Lung (tissue), 12 donors: ENCODE data around the gene KDM6A. TPM values are rescaled to one million over a fixed set of nuclear protein-coding genes. Genes with fewer than 3 reads are reported as not detected.
A peak's percentile ranks its signal among the peaks of the same experiment; 100 is the strongest.
"Not testable (repeated sequence)": the region's sequence is repeated elsewhere in the genome, so short reads cannot be mapped to it uniquely, and the experiment has no call there.

ENCODE experiments used
- ATAC-seq: fragments of 200-7000 bp; cut with Tn5 transposase; one replicate; pipeline ENCODE4 v1.9.1; 2020; ENCODE audit warnings: moderate number of reproducible peaks; ENCODE audit not compliant: insufficient read depth, low FRiP score
- DNase-seq, 3 donors: peaks; one replicate each; pipeline ENCODE4 v3.0.0-alpha.2; 2013 to 2017
- H3K27ac ChIP-seq, 2 donors: one replicate each; pipeline ENCODE4 v1.5.1; 2013; ENCODE audit warnings: mild to moderate bottlenecking in 2 of 2, moderate library complexity in 2 of 2, control low read depth in 1 of 2, inconsistent platforms in 1 of 2, low read depth in 1 of 2, low read length in 1 of 2
- H3K27me3 ChIP-seq, 3 donors: one replicate each; pipeline ENCODE4 v1.5.1; 2013; ENCODE audit warnings: low read length in 2 of 3; ENCODE audit not compliant: control insufficient read depth in 3 of 3, insufficient read depth in 3 of 3
- H3K36me3 ChIP-seq, 4 donors: one replicate each; pipeline ENCODE4 v1.5.1; 2013; ENCODE audit warnings: low read length in 4 of 4, mild to moderate bottlenecking in 1 of 4, moderate library complexity in 1 of 4; ENCODE audit not compliant: control insufficient read depth in 4 of 4, insufficient read depth in 4 of 4
- H3K4me1 ChIP-seq, 5 donors: one replicate each; pipeline ENCODE4 v1.5.1; 2013; ENCODE audit warnings: low read length in 5 of 5, mild to moderate bottlenecking in 2 of 5, moderate library complexity in 1 of 5; ENCODE audit not compliant: control insufficient read depth in 5 of 5, insufficient read depth in 5 of 5
- H3K4me3 ChIP-seq: one replicate; pipeline ENCODE4 v1.5.1; 2013; ENCODE audit warnings: mild to moderate bottlenecking, control low read depth, moderate library complexity
- H3K9ac ChIP-seq, 2 donors: one replicate each; pipeline ENCODE4 v1.5.1; 2013; ENCODE audit warnings: low read length in 2 of 2, control low read depth in 1 of 2; ENCODE audit not compliant: insufficient read depth in 1 of 2
- H3K9me3 ChIP-seq, 4 donors: one replicate each; pipeline ENCODE4 v1.5.1; 2013; ENCODE audit warnings: low read length in 3 of 4, mild to moderate bottlenecking in 1 of 4, moderate library complexity in 1 of 4; ENCODE audit not compliant: control insufficient read depth in 4 of 4, insufficient read depth in 3 of 4
- CTCF ChIP-seq: IDR thresholded peaks from 2 replicates; pipeline ENCODE4 v1.5.1; 2012; ENCODE audit warnings: mild to moderate bottlenecking; ENCODE audit errors: control extremely low read depth, extremely low read depth
- WGBS, 2 donors: extraction: QIAGEN DNeasy Blood & Tissue Kit; methylation state at CpG; one replicate each; pipeline ENCODE4 v1.1.7; 2013; 5-methylcytosine and 5-hydroxymethylcytosine counted together
- polyA plus RNA-seq, 2 donors: library from polyadenylated mRNA; stranded (reverse); fragments of 200-250 nt; gene quantifications; one replicate each; pipeline ENCODE4 v1.2.1, GENCODE V29; 2013
- total RNA-seq, 2 donors: library from RNA; depleted of rRNA in 1 of 2; stranded (reverse); fragments of >200 nt in 1 of 2; gene quantifications; one replicate each; pipeline ENCODE4 v1.2.1, GENCODE V29; 2014 to 2021
- donor health status: control.
- donor health status: control.
- donor health status: Bipolar disorder and iron deficiency.
- donor health status: healthy.
- donor health status: DM: yes; HTN: yes; CAD: no.

The KDM6A gene
- total and polyA plus RNA-seq, 4 donors = 7.6 to 141 (median 23.5) TPM

- H3K9ac ChIP-seq = no peak overlapping the region
- H3K4me1 ChIP-seq = peaks cover 0 to 7% (median 0%) of the 10 kb centered on the region in 5 donors
- no peak overlapping the region for H3K27ac ChIP-seq
- TF ChIP-seq CTCF = no peak
- ATAC-seq (no peak), DNase-seq (no peak)
- H3K9me3 ChIP-seq = no peaks in the 10 kb centered on the region
- no peak overlapping the region for H3K4me3 ChIP-seq
- H3K36me3 ChIP-seq = no peaks in the 10 kb centered on the region
- no peaks in the 10 kb centered on the region for H3K27me3 ChIP-seq
Measured at GRCh38 chrX:44882635-44883034, 9.6 kb downstream of the KDM6A start.

- Histone ChIP-seq H3K27me3 (no peaks in the 10 kb centered on the region), H3K36me3 (no peaks in the 10 kb centered on the region), H3K9ac (no peak overlapping the region), H3K4me3 (no peak overlapping the region), H3K27ac (no peak overlapping the region), H3K4me1 (peaks cover 0 to 7% (median 0%) of the 10 kb centered on the region in 5 donors), H3K9me3 (no peaks in the 10 kb centered on the region)
- WGBS, 2 donors = 58 to 67% methylated on average over 4 of the region's 4 CpGs
- DNase-seq = no peak
- ATAC-seq = no peak
- no peak for TF ChIP-seq CTCF
Measured at GRCh38 chrX:44884944-44885343, 12.0 kb downstream of the KDM6A start.

GRCh38 chrX:44889824-44890223 is 16.8 kb downstream of the KDM6A start:
- no peak for TF ChIP-seq CTCF
- 21 to 50% methylated on average over 1 of the region's 1 CpG for WGBS, 2 donors
- no peaks in the 10 kb centered on the region for H3K9me3 ChIP-seq
- ATAC-seq (no peak), DNase-seq (no peak)
- no peak overlapping the region for H3K4me3 ChIP-seq
- H3K4me1 ChIP-seq = peaks cover 0 to 3% (median 0%) of the 10 kb centered on the region in 5 donors
- no peak overlapping the region for H3K9ac ChIP-seq
- no peak overlapping the region for H3K27ac ChIP-seq
- H3K36me3 ChIP-seq = no peaks in the 10 kb centered on the region
- no peaks in the 10 kb centered on the region for H3K27me3 ChIP-seq

- Histone ChIP-seq H3K9ac (no peak overlapping the region), H3K27me3 (no peaks in the 10 kb centered on the region), H3K36me3 (no peaks in the 10 kb centered on the region), H3K9me3 (no peaks in the 10 kb centered on the region), H3K4me1 (no peaks in the 10 kb centered on the region), H3K4me3 (no peak overlapping the region), H3K27ac (no peak overlapping the region)
- WGBS, 2 donors = 20 to 35% methylated on average over 3 of the region's 3 CpGs
- ATAC-seq (no peak), DNase-seq (peak in 1 of 3 donors; percentile 14)
- no peak for TF ChIP-seq CTCF
Measured at GRCh38 chrX:44890247-44890646, 17.3 kb downstream of the KDM6A start.

- not testable (repeated sequence) for H3K4me1 ChIP-seq, H3K4me3 ChIP-seq, H3K9me3 ChIP-seq, H3K36me3 ChIP-seq, H3K27ac ChIP-seq, H3K27me3 ChIP-seq, ATAC-seq, DNase-seq, H3K9ac ChIP-seq
- WGBS, 2 donors = 52 to 75% methylated on average over 9 to 10 of the region's 10 CpGs
Measured at GRCh38 chrX:44890687-44891086, 17.7 kb downstream of the KDM6A start.
